K562 (cell line): Measurements from ENCODE around the gene NEURL2. TPM values are rescaled to one million over a fixed set of nuclear protein-coding genes. Genes with fewer than 3 reads are reported as not detected.

Source experiments
- ASH1L ChIP-seq: fragments of 450-650 bp; IDR thresholded peaks from 2 replicates; pipeline ENCODE4 v1.6.1; 2018; ENCODE audit warnings: borderline replicate concordance, mild to moderate bottlenecking, low read depth; ENCODE audit not compliant: partially characterized antibody
- CEBPG ChIP-seq, 3 experiments: fragments of 200-800 bp in 1 of 3; sonication (Bioruptor generic) in 1 of 3; sonication (generic) in 1 of 3; formaldehyde crosslinking in 1 of 3; IDR thresholded peaks in 2 of 3; conservative IDR thresholded peaks in 1 of 3; 2 replicates each; pipeline versions ENCODE4 v1.6.1 to v1.8.0; 2016 to 2022; ENCODE audit warnings: missing compliant biosample characterization in 2 of 3, missing genetic modification characterization in 2 of 3, mild to moderate bottlenecking in 1 of 3, missing genetic modification reagents in 1 of 3
- CXXC5 ChIP-seq: fragments of 250-450 bp; sonication (Bioruptor Pico); IDR thresholded peaks from 2 replicates; pipeline ENCODE4 v1.8.0; 2022; ENCODE audit warnings: inconsistent platforms, mild to moderate bottlenecking, moderate library complexity
- ERF ChIP-seq: fragments of 450-650 bp; formaldehyde crosslinking; IDR thresholded peaks from 2 replicates; pipeline ENCODE4 v1.4.0; 2020; ENCODE audit warnings: mild to moderate bottlenecking, mixed read lengths
- HDAC2 ChIP-seq: fragments of 450-650 bp; IDR thresholded peaks from 2 replicates; pipeline ENCODE4 v1.6.1; 2016; ENCODE audit warnings: mild to moderate bottlenecking
- PHF8 ChIP-seq: fragments of 200-600 bp; sonication (generic); IDR thresholded peaks from 2 replicates; pipeline ENCODE4 v1.6.1; 2012; ENCODE audit warnings: mixed run types, mild to moderate bottlenecking, inconsistent platforms, low read length, moderate library complexity, borderline replicate concordance
- POLR2G ChIP-seq: fragments of 200-400 bp; formaldehyde crosslinking; IDR thresholded peaks from 2 replicates; pipeline ENCODE4 v1.6.1; 2017; ENCODE audit warnings: low read depth, mild to moderate bottlenecking, antibody characterized with exemption, low read length, moderate library complexity
- RAD21 ChIP-seq, 2 experiments: fragments of 250-450 bp in 1 of 2; fragments of 450-650 bp in 1 of 2; sonication (Bioruptor Pico) in 1 of 2; formaldehyde crosslinking in 1 of 2; IDR thresholded peaks in 1 of 2; conservative IDR thresholded peaks in 1 of 2; 2 replicates each; pipeline versions ENCODE4 v1.4.0 to v1.8.0; 2020 to 2022; ENCODE audit warnings: mild to moderate bottlenecking in 2 of 2, moderate library complexity in 1 of 2
- RAD51 ChIP-seq: fragments of 450-650 bp; IDR thresholded peaks from 2 replicates; pipeline ENCODE4 v1.7.1; 2016; ENCODE audit warnings: low read depth, mild to moderate bottlenecking, borderline replicate concordance
- RB1 ChIP-seq: fragments of 450-650 bp; IDR thresholded peaks from 2 replicates; pipeline ENCODE4 v1.6.1; 2017; ENCODE audit warnings: low read depth, mild to moderate bottlenecking
- RBM25 ChIP-seq: fragments of 200-400 bp; formaldehyde crosslinking; IDR thresholded peaks from 2 replicates; pipeline ENCODE4 v1.6.1; 2018; ENCODE audit warnings: low read length, low read depth, moderate library complexity; ENCODE audit not compliant: severe bottlenecking
- ZEB2 ChIP-seq: fragments of 450-650 bp; IDR thresholded peaks from 2 replicates; pipeline ENCODE4 v1.6.1; 2016
- ZFX ChIP-seq: sonication (generic); formaldehyde crosslinking; IDR thresholded peaks from 2 replicates; pipeline ENCODE4 v1.8.0; 2022; ENCODE audit warnings: mild to moderate bottlenecking, missing genetic modification reagents, moderate library complexity
- ZNF232 ChIP-seq: sonication (generic); formaldehyde crosslinking; IDR thresholded peaks from 2 replicates; pipeline ENCODE4 v1.8.0; 2022; ENCODE audit warnings: mild to moderate bottlenecking, missing genetic modification reagents
- polyA plus RNA-seq, 8 experiments: library from polyadenylated mRNA; depleted of rRNA in 4 of 8; stranded (reverse) in 5 of 8; unstranded in 3 of 8; fragments of >200 nt; fragmentation: Nextera tagmentation in 2 of 8; fragmentation: Illumina TruSeq in 1 of 8; extraction: Ambion mirVana in 2 of 8; extraction: Trizol in 1 of 8; gene quantifications; 2 replicates each; pipeline versions ENCODE4 v1.2.1 to v1.2.3, GENCODE V29; 2011 to 2014; ENCODE audit warnings: inconsistent platforms in 1 of 8, missing spikeins in 1 of 8
- total RNA-seq, 7 experiments: library from RNA; depleted of rRNA in 6 of 7; stranded (reverse); fragments of >200 nt in 6 of 7; fragmentation: Illumina TruSeq in 2 of 7; extraction: Trizol in 2 of 7; gene quantifications; 2 replicates each; pipeline versions ENCODE4 v1.2.1 to v1.2.3, GENCODE V29; 2011 to 2021; ENCODE audit warnings: low replicate concordance in 1 of 7
- TF ChIP-seq, protein P1 (sequence below), 3 experiments: fragments of 200-800 bp in 1 of 3; fragments of 250-450 bp in 1 of 3; fragments of 450-650 bp in 1 of 3; sonication (Bioruptor Pico) in 1 of 3; sonication (Bioruptor generic) in 1 of 3; formaldehyde crosslinking in 1 of 3; IDR thresholded peaks; 2 replicates each; pipeline versions ENCODE4 v1.6.1 to v1.8.0; 2016 to 2022; ENCODE audit warnings: mild to moderate bottlenecking in 2 of 3, missing genetic modification characterization in 2 of 3, missing compliant biosample characterization in 1 of 3, moderate library complexity in 1 of 3
- TF ChIP-seq, protein P2 (sequence below): fragments of 450-650 bp; formaldehyde crosslinking; IDR thresholded peaks from 2 replicates; pipeline ENCODE4 v1.4.0; 2020; ENCODE audit warnings: mild to moderate bottlenecking, moderate library complexity
- TF ChIP-seq, protein P3 (sequence below): fragments of 450-650 bp; formaldehyde crosslinking; IDR thresholded peaks from 2 replicates; pipeline ENCODE4 v1.4.0; 2022; ENCODE audit warnings: mild to moderate bottlenecking, moderate library complexity
- TF ChIP-seq, protein P4 (sequence below), 2 experiments: fragments of 450-650 bp; conservative IDR thresholded peaks; 2 replicates each; pipeline ENCODE4 v1.6.1; 2017; ENCODE audit warnings: mild to moderate bottlenecking in 2 of 2, moderate library complexity in 2 of 2

The NEURL2 gene
- total and polyA plus RNA-seq, 9 of the 15 experiments (the other 6 are each of a cell fraction or from before 2014, with no cell fraction given) = 0.22 to 1.9 (median 0.50) TPM; not detected in 1

DNA sequence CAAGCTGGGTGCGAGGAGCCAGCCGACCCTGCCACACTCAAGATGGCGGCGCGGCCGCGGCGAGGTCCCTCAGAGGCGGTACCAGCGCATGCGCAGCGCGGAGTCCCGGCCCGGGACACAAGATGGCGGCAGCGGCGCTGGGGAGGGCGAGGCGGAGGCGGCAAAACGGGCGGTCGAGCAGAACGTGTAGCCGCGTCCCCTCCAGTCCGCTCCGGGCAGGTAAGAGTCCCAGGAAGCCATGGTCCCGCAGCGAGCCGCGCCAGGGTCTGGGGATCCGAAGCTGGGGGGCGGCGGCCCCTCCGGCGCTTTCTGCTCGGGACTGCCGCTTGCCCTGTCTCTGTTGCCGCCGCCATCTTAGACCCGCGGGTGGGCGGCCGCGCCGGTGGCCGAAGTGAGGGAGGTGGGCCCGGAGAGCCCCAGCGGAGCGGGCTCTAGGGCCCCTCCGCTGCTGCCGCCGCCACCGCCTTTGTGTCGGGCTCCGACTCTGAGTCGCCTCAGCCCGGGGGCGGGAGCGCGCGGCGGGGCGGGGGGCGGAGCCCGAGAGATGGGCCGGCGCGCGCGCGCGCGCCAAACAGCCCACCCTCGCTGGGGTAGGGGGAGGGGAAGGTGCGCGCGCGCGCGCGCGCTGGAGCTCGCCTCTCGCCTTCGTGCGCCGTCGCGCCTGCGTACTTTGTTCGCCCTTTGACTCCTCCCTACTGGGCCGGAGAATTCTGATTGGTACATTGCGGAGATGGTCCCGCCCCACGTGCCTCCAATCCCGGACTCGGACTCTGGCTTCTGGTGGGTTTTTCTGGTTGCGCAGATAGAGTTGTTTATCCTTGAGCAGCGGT, 43.8 kb upstream of the NEURL2 start, which contains the start of gene PCIF1 (continued):
- TF ChIP-seq, protein P1, sequence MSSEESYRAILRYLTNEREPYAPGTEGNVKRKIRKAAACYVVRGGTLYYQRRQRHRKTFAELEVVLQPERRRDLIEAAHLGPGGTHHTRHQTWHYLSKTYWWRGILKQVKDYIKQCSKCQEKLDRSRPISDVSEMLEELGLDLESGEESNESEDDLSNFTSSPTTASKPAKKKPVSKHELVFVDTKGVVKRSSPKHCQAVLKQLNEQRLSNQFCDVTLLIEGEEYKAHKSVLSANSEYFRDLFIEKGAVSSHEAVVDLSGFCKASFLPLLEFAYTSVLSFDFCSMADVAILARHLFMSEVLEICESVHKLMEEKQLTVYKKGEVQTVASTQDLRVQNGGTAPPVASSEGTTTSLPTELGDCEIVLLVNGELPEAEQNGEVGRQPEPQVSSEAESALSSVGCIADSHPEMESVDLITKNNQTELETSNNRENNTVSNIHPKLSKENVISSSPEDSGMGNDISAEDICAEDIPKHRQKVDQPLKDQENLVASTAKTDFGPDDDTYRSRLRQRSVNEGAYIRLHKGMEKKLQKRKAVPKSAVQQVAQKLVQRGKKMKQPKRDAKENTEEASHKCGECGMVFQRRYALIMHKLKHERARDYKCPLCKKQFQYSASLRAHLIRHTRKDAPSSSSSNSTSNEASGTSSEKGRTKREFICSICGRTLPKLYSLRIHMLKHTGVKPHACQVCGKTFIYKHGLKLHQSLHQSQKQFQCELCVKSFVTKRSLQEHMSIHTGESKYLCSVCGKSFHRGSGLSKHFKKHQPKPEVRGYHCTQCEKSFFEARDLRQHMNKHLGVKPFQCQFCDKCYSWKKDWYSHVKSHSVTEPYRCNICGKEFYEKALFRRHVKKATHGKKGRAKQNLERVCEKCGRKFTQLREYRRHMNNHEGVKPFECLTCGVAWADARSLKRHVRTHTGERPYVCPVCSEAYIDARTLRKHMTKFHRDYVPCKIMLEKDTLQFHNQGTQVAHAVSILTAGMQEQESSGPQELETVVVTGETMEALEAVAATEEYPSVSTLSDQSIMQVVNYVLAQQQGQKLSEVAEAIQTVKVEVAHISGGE (CRISPR knock-in tag; IDR thresholded peaks at IDR 0.05) = peak in 1 of 3 experiments; percentile 72; a peak in 3 of 6 replicates
- TF ChIP-seq ZNF232 (CRISPR knock-in tag) (no peak), CXXC5 (CRISPR knock-in tag) (peak; percentile 83), HDAC2 (peak; percentile 98; the same call in 1 of the 2 replicates), ZEB2 (no peak), ERF (CRISPR knock-in tag) (peak; percentile 72; the same call in 1 of the 2 replicates), PHF8 (peak; percentile 97), RBM25 (no peak), RB1 (peak; percentile 73), CEBPG (CRISPR knock-in tag; IDR thresholded peaks at IDR 0.05) (no peak), CEBPG (tag; conservative IDR thresholded peaks at IDR 0.05 in 1 of 2, IDR thresholded peaks at IDR 0.05 in 1 of 2) (no peak; a peak in 1 of 4 replicates), ZFX (CRISPR knock-in tag) (peak; percentile 88), ASH1L (no peak), RAD51 (peak; percentile 86), POLR2G (peak; percentile 97), RAD21 (CRISPR knock-in tag; conservative IDR thresholded peaks at IDR 0.05 in 1 of 2, IDR thresholded peaks at IDR 0.05 in 1 of 2) (no peak; a peak in 1 of 4 replicates)
- TF ChIP-seq, protein P2, sequence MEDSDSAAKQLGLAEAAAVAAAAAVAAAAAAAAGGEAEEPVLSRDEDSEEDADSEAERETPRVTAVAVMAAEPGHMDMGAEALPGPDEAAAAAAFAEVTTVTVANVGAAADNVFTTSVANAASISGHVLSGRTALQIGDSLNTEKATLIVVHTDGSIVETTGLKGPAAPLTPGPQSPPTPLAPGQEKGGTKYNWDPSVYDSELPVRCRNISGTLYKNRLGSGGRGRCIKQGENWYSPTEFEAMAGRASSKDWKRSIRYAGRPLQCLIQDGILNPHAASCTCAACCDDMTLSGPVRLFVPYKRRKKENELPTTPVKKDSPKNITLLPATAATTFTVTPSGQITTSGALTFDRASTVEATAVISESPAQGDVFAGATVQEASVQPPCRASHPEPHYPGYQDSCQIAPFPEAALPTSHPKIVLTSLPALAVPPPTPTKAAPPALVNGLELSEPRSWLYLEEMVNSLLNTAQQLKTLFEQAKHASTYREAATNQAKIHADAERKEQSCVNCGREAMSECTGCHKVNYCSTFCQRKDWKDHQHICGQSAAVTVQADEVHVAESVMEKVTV = no peak
- TF ChIP-seq, protein P3, sequence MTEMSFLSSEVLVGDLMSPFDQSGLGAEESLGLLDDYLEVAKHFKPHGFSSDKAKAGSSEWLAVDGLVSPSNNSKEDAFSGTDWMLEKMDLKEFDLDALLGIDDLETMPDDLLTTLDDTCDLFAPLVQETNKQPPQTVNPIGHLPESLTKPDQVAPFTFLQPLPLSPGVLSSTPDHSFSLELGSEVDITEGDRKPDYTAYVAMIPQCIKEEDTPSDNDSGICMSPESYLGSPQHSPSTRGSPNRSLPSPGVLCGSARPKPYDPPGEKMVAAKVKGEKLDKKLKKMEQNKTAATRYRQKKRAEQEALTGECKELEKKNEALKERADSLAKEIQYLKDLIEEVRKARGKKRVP = no peak
- TF ChIP-seq, protein P4, sequence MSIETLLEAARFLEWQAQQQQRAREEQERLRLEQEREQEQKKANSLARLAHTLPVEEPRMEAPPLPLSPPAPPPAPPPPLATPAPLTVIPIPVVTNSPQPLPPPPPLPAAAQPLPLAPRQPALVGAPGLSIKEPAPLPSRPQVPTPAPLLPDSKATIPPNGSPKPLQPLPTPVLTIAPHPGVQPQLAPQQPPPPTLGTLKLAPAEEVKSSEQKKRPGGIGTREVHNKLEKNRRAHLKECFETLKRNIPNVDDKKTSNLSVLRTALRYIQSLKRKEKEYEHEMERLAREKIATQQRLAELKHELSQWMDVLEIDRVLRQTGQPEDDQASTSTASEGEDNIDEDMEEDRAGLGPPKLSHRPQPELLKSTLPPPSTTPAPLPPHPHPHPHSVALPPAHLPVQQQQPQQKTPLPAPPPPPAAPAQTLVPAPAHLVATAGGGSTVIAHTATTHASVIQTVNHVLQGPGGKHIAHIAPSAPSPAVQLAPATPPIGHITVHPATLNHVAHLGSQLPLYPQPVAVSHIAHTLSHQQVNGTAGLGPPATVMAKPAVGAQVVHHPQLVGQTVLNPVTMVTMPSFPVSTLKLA (conservative IDR thresholded peaks at IDR 0.05) = peak; percentile 78 to 83
